ENCODE data around the gene ZNF503.

ZNF503 gene

DNA sequence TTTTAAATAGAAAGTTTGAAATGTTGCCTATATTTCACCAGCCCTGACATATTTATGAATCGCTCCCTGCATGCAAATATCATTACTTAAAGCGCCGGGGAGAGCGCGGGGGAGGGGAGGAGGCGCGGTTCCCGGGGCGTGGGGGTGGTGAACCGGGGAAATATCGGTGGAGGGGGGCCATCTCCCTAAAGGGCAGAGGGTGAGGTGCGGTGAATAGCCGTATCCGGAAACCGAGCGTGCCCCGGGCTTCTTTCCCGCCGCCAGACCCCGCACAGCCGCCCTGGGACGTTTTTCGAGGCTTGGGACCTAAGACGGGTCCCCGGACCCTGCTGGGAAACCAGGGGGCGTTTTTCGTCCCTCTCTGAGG lies 6.9 kb upstream of the ZNF503 start:
- TF ChIP-seq, protein P1, sequence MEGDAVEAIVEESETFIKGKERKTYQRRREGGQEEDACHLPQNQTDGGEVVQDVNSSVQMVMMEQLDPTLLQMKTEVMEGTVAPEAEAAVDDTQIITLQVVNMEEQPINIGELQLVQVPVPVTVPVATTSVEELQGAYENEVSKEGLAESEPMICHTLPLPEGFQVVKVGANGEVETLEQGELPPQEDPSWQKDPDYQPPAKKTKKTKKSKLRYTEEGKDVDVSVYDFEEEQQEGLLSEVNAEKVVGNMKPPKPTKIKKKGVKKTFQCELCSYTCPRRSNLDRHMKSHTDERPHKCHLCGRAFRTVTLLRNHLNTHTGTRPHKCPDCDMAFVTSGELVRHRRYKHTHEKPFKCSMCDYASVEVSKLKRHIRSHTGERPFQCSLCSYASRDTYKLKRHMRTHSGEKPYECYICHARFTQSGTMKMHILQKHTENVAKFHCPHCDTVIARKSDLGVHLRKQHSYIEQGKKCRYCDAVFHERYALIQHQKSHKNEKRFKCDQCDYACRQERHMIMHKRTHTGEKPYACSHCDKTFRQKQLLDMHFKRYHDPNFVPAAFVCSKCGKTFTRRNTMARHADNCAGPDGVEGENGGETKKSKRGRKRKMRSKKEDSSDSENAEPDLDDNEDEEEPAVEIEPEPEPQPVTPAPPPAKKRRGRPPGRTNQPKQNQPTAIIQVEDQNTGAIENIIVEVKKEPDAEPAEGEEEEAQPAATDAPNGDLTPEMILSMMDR (IDR thresholded peaks at IDR 0.05) = no peak
- H3K4me3 ChIP-seq (ENCODE audit: low read depth in 1 of 2, low read length in 1 of 2) = peak overlapping the region; percentile 73 to 90
- H3K27ac ChIP-seq = no peak overlapping the region
- no peaks in the 10 kb centered on the region for H3K36me3 ChIP-seq
- H3K27me3 ChIP-seq = peaks cover 91% of the 10 kb centered on the region
- peaks cover 43 to 49% of the 10 kb centered on the region in 2 experiments for H3K4me1 ChIP-seq (ENCODE audit: control insufficient read depth in 1 of 2, insufficient read depth in 1 of 2, low read depth in 1 of 2, low read length in 1 of 2)
- no peaks in the 10 kb centered on the region for H3K9me3 ChIP-seq

DNA sequence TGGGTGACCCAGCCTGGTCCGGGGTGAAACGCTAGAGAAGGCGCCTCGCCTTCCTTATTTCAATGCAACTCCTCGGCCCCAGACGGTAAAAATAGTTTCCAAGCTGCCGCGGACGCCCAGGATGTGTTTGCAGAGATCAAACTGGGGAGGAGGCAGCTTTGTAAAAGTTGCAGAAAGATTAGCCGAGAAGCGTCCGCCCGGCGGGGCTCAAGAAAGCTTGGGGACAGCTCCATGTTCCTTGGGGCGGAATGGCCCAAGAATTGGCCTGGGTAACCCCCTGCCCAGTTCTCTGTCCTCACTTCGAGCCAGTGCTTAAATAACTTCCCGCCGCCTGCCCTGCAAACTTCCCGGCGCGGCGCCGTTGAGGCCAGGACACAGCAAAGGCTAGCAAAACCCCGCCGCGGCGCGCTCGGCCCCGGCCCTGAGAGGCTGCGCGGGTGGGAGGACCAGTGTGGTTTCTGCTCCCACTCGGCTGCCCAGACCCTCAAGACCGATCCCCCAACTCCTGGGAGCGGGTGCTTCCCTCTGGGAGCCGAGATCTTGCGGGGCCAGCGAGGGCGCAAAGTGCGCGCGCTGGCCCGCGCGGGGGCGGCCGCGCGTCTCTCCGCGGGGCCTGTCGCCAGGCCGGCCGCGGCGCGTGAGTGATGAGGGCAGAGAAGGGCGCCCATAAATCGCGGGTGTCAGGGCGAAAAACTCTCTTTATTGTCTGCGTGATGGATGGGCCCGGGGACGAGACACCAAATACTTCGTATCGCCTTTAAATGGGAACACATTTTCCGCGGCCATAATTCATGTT lies 6.3 kb upstream of the ZNF503 start:
- Histone ChIP-seq H3K4me1 (ENCODE audit: control insufficient read depth in 1 of 2, insufficient read depth in 1 of 2, low read depth in 1 of 2, low read length in 1 of 2) (peaks cover 49 to 55% of the 10 kb centered on the region in 2 experiments), H3K4me3 (ENCODE audit: low read depth in 1 of 2, low read length in 1 of 2) (peak overlapping the region; percentile 73 to 90), H3K9me3 (no peaks in the 10 kb centered on the region), H3K27ac (no peak overlapping the region), H3K36me3 (no peaks in the 10 kb centered on the region), H3K27me3 (peaks cover 93% of the 10 kb centered on the region)
- TF ChIP-seq, protein P1 (IDR thresholded peaks at IDR 0.05) = no peak

DNA sequence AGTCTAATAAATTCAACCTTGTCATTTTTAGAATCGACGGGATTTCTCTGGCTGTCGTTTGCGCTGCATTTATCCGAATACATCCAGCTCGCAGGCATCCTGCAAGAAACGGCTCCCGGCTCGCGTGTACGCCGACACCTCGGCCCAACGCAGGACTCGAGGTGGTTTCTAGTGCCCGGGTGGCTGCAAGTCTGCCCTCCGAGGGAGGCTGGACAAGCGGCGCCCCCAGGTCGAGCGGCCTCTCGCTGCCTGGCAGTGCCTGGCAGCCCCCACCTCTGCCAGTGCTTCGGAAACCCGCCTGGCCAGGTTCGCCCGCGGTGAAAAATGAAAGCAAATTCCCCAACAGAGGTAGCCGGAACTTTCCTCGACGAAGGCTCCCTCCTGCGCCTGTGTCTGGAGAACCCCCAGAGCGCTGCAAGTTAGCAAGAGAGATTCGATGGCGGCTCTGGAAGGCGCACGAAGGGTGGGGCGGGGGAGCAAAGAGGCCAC lies 5.7 kb upstream of the ZNF503 start:
- no peak overlapping the region for H3K27ac ChIP-seq
- no peaks in the 10 kb centered on the region for H3K36me3 ChIP-seq
- peaks cover 55 to 61% of the 10 kb centered on the region in 2 experiments for H3K4me1 ChIP-seq (ENCODE audit: control insufficient read depth in 1 of 2, insufficient read depth in 1 of 2, low read depth in 1 of 2, low read length in 1 of 2)
- no peaks in the 10 kb centered on the region for H3K9me3 ChIP-seq
- peaks cover 99% of the 10 kb centered on the region for H3K27me3 ChIP-seq
- peak overlapping the region; percentile 73 to 90 for H3K4me3 ChIP-seq (ENCODE audit: low read depth in 1 of 2, low read length in 1 of 2)
- TF ChIP-seq, protein P1 (IDR thresholded peaks at IDR 0.05) = no peak

DNA sequence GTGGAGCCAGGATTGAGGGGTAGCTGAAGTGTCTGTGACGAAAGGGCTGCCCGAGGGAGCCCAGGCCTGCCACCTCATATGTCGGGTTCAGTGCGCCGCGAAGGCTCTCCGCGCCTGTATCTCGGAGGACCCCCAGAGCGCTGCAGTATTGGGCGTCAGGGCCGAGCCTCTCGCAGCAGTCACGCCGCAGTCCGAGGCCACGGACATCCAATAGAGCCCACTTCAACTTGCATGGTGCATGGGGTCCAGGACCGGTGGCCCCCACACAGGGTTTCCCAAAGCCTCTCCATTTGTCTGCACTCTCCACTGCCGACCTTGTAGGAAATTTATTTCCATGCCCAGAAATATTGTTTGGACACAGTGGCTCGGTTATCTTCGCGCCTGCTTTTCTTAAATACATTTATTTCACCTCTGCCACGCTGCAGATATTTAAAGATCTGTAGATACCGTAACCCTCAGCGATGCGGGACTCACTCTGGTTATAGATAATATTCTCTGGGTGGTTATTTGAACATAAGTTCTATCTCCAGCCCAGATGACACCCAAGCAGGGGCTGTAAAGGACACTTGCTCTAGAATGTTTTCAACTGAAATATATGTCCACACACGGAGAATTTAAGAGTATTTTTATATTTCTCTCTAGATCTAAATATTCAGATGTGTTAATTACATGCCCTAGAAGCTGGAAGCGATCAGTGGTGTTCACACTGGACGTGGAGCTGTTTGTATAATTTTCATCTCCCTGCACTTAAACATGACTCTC lies 5.1 kb upstream of the ZNF503 start:
- Histone ChIP-seq H3K27me3 (peaks cover 100% of the 10 kb centered on the region), H3K4me3 (ENCODE audit: low read depth in 1 of 2, low read length in 1 of 2) (peak overlapping the region; percentile 73 to 90), H3K9me3 (no peaks in the 10 kb centered on the region), H3K36me3 (no peaks in the 10 kb centered on the region), H3K4me1 (ENCODE audit: control insufficient read depth in 1 of 2, insufficient read depth in 1 of 2, low read depth in 1 of 2, low read length in 1 of 2) (peaks cover 62 to 68% of the 10 kb centered on the region in 2 experiments), H3K27ac (no peak overlapping the region)
- TF ChIP-seq, protein P1 (IDR thresholded peaks at IDR 0.05) = no peak

DNA sequence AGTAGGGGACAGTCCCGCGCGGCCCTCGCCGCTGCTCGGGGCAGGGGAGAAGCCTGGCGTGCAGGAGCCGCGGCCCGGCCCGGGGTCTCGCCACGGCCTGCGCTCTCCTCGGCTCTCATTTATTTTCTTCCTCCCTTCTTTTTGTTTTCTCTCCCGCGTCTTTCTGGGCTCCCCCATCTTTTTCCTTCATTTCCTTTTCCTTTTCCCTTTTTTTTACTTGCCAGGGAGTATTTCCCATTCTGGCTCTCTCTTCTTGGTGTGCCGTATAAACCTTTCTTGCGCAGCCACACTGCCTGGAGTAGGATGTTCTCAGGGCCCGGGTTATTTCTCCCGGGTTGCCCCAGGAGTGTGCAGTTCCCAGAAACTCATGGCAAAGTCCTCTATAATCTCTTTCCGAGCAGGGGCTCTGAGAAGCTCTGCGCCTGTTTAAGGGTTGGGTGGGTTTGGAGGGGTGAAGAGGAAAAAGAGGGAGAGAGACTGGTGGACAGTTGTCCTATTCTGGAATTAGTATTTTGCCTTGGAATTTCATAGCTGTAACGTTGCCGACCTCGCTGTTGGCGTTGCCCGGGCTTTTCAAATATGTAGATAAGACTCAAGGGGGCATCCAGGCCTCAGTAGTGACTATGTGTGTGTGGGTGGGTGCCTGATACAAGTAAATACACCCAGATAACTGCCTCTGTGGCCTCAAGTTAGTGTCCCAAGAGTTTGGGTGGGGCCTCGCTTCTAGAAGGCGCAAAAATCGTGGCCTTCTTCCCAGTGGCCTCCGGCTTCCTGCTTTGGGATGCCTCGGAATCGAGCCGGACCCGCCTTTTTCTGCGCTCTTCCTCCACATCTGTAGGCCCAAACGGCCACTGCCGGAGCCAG lies 4.3 kb upstream of the ZNF503 start:
- H3K27ac ChIP-seq = no peak overlapping the region
- no peak overlapping the region for H3K4me3 ChIP-seq (ENCODE audit: low read depth in 1 of 2, low read length in 1 of 2)
- no peaks in the 10 kb centered on the region for H3K9me3 ChIP-seq
- H3K36me3 ChIP-seq = no peaks in the 10 kb centered on the region
- peaks cover 68 to 76% of the 10 kb centered on the region in 2 experiments for H3K4me1 ChIP-seq (ENCODE audit: control insufficient read depth in 1 of 2, insufficient read depth in 1 of 2, low read depth in 1 of 2, low read length in 1 of 2)
- H3K27me3 ChIP-seq = peaks cover 100% of the 10 kb centered on the region
- TF ChIP-seq, protein P1 (IDR thresholded peaks at IDR 0.05) = no peak
